Amniotic epithelial cell (primary cell): Measurements from ENCODE around the gene ABCD1.
"Not testable (repeated sequence)": the region's sequence is repeated elsewhere in the genome, so short reads cannot be mapped to it uniquely, and the experiment has no call there.

Experiments
- DNase-seq: peaks from one replicate; pipeline ENCODE4 v3.0.0-alpha.2; 2010; ENCODE audit warnings: low read depth

The ABCD1 gene

DNA sequence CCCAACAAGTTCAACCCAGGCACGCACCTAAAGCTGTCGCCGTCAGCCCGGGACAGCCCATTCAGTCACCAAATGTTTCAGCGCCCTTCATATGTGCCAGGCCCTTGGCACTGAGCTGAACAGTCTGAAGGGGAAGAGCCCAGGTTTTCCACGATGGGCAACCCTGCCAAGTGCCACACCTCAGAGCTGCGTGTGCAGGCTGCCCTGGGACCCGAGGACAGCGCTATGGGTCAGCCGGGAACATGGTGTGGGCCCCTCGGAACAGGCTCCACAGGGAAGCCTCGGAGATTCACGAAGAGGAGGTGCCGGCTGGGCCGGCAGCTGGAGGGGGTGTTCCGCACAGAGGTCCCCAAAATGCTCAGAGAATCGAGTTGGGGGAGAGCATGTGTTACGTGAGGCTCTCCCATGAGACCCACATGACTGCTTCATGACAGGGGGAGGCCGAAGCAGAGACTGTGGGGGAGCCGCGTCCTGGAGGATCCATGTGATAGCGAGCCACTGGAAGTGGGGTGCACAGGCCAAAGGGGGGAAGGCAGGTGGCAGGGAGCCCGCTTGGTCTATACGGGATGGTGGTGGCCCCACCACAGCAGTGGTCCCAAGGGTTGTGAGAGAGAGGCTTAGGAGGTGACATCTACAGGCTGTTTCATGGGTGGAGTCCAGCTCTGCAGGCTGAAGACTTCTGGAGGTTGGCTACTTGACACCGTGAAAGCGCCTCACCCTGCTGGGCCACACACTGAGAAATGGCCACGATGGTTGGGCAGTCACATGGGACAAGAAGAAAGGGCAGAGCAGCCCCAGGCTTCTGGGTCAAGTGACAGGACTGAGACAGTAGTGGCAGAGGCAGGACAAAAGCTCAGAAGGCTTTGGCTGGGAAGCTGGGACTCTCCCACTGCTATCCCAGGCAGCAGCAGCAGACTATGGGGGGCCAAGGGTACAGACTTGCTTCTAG is 14.7 kb upstream of the ABCD1 start:
- DNase-seq: no peak

DNA sequence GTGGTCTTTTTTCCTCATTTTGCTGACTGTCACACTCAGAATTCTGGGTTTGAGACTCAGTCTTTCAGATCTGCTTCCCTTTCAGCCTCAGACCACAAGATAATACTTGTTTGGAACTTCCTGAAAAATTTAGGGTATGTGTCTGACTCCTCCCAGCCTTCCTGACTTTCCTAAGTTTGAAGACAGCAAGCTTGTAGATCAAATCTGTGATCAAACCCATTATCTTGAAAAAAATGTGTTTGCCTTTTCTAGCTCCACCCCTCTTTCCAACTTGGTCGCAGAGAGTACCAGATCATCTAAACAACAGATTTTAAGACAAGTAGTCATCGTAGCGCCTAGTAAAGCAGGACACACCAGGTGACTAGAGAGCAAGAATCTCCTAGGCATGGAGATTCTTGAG is 10.4 kb upstream of the ABCD1 start:
- DNase-seq: no peak

DNA sequence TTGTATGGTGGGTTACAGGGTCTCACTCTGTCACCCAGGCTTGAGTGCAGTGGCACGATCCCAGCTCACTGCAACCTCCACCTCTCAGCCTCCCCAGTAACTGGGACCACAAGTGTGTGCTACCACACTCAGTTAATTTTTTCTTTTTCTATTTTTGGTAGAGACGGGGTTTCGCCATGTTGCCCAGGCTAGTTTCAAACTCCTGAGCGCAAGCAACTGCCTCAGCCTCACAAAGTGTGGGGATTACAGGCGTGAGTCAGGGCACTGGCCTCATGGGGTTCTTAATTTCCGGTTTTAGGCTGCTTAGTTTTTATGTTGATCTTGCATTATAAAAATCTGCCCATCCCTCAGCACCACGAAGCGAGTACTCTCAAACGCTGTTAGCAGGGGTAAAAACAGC is 7.2 kb upstream of the ABCD1 start:
- no peak for DNase-seq

DNA sequence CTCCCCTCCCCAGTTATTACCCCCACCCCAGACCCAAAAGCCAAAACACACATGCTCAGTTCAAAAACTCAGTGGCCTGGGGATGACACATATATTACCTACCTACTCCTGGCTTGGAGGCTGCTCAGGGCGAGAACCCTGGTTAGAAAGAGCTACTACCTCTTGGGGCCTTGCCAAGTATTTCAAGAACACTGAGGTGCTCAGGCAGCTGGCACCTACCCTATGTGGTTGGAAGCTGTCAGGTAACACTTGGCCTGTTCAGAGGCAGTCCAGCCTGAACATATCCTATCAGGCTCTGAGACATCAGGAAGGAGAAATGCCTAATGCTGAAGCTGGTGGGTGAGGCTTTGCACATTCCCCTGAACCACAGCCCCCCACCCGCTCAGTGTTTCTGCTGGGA is 5.4 kb upstream of the ABCD1 start:
- DNase-seq: no peak

DNA sequence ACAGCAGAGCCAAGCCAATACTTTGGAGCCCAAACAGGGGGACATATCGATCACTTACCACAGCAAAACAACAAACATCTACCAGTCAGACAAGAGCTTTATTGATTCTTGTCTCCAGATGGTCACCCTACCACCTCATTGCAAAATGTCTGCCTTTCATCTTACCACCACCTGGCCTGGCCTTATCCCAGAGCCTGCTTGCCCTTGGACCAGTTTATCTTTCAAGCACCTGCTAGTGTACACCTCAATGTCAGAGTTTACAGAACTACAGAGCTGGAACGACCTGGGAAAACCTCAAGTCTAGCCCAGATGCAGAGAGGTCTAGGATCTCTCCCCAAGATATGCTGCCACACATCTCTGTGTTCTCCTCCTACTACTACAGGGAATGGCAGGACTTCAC is 5.0 kb upstream of the ABCD1 start:
- DNase-seq: no peak

DNA sequence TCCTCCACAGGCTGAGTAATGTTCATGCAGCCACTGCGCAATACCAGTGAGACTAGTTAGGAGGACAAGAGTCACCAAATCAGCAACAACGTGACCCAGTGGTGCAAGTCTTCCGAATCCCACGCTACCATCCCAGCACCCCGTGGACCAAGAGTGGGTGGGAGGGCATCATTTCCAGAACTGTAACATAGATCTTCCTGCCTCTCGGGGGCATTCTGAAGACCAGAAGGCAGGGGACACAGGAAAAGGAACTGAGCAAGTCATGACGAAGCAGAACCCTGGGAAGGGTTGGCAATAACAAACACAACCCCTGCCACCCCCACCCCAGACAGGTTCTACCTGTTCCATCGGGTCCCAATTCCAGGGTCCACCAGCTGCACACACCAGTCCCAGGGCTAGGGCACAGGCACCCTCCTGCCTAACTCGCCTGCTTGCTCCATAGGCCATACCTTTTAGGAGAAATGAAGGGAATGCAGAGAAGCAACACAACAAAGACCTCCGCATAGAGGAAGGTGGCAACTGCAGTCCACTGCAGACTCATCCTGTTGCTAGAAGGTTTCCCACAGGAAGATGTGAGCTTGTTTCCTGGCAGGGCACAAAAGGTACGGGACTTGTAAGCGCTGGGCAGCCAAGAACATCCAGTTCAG is 1.8 kb upstream of the ABCD1 start:
- DNase-seq: no peak

DNA sequence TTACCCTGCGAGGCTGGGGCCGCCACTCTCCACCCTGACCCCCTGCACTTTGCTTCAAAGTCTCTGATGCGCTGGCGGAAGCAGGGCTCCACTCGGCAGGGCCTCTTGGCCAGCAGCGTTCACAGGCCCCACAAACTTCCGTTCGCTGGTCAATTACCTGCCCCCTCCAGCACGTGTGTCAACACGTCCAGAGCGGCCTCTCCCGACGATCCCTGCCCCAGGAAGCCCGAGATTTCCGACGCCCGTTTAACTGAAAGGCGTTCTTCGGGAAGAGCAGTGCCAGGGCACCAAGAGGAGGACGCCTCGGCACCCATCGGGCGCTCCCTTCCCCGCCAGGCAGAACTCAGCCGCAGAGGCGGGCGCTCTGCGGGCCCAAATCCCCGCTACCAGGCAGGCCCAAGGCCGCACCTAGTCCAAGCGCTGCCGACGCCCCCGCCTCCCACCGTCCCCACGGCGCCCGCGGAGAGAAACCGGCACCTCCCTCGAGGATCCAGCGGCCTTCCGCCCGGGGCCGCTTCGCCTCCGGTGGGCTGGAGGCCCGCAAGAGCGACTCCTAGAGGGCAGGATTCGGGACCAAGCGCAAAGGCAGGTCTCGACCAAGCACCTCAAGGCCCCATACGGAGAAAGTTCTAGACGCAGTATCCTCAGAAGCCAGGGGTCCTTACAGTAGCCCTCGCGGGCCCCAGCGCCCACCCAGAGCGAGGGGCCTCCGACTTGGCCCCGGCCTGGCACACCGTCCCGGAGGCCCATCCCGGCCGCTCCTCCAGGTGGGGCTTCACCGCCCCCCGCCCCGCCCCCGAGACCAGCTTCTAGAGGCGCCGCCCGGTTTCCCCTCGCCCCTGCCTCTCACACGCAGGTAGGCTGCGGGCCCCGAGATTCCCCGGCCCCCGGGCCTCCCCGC is 1.1 kb upstream of the ABCD1 start:
- peak; percentile 37 for DNase-seq

DNA sequence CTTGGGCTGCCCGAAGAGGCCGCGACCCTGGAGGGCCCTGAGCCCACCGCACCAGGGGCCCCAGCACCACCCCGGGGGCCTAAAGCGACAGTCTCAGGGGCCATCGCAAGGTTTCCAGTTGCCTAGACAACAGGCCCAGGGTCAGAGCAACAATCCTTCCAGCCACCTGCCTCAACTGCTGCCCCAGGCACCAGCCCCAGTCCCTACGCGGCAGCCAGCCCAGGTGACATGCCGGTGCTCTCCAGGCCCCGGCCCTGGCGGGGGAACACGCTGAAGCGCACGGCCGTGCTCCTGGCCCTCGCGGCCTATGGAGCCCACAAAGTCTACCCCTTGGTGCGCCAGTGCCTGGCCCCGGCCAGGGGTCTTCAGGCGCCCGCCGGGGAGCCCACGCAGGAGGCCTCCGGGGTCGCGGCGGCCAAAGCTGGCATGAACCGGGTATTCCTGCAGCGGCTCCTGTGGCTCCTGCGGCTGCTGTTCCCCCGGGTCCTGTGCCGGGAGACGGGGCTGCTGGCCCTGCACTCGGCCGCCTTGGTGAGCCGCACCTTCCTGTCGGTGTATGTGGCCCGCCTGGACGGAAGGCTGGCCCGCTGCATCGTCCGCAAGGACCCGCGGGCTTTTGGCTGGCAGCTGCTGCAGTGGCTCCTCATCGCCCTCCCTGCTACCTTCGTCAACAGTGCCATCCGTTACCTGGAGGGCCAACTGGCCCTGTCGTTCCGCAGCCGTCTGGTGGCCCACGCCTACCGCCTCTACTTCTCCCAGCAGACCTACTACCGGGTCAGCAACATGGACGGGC is 579 bp downstream of the ABCD1 start:
- no peak for DNase-seq

DNA sequence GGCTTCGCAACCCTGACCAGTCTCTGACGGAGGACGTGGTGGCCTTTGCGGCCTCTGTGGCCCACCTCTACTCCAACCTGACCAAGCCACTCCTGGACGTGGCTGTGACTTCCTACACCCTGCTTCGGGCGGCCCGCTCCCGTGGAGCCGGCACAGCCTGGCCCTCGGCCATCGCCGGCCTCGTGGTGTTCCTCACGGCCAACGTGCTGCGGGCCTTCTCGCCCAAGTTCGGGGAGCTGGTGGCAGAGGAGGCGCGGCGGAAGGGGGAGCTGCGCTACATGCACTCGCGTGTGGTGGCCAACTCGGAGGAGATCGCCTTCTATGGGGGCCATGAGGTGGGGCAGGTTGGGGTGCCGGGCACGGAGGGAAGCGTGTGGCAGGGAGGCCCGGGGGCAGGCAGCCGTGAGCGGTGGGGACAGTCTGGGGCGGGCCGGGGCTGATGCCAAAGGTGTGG is 1.2 kb downstream of the ABCD1 start:
- no peak for DNase-seq

DNA sequence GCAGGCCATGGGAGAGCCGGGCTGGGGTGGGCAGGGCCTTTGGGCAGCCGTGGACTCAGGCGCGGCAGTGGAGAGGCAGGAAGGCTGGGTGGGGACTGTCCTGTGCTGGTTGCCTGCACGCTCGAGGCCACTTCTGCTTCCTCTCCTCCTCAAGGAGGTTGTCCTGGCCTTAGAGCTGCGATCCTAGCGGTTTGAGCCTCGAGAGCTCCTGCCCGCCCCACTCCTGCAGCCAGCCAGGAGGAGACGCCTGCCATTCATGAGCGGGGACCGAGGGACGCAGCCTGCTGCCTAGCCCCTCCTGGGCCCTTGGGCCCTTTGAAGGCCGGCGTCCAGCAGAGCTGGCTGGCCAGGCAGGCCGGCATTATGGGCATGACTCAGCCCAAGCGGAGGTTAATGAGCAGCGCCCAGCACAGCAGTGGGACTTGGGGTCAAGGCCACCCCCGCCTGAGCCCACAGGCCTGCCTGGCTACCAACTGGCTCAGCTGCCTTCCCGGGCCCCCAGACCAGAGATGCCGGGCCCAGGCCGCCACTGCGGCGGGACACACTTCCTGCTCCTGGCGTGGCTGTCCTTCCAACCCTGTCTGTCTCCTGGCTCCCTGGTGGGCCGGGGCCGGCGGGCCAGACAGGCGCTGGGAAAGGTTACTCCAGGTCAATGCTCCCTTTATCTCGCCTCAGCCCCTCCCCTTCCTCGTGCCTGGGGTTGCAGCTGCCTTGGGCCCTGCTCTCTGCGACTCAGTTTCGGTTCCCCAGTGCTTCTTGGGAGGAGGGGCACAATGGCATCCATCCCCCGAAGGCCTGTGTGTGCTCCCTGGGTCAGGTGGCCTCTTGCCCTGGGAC is 1.8 kb downstream of the ABCD1 start:
- peak; percentile 54 for DNase-seq

DNA sequence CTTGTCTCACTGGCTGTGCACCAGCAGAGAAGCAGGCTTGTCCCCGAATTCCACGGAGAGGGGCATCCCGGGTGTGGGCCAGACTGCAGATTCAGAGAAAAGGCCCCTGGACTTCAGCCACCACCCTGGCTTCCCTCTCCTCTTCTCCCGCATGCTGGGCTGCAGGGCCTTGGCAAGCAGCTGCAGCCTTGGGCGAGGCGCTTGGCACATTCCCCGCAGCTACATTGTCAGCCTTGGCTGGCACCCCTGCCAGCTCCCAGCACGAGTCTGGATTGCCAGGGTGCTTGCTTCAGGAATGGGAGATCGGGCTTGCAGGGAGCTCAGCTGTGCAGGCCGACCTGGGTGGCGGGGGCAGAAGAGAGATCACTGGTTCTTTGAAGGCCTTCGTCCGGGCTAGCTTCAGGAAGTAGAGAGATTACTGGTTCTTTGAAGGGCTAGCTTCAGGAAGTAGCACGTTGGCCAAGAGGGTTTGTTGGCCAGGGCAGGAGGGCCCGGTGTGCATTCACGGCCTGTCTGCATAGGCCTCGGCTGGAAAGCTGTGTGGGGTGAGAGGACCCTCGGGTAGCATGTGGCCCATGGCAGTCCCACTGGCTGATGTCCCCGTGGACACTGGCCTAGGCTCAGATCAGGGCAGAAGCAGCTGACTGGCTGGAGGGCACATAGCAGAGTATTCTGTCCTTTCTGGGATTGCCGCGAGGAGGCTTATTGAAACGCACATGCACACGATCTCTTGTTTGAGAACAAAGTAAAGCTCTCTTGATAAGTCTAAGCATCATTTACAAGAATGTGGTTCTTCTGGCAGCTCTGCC is 2.7 kb downstream of the ABCD1 start:
- peak; percentile 27 for DNase-seq

DNA sequence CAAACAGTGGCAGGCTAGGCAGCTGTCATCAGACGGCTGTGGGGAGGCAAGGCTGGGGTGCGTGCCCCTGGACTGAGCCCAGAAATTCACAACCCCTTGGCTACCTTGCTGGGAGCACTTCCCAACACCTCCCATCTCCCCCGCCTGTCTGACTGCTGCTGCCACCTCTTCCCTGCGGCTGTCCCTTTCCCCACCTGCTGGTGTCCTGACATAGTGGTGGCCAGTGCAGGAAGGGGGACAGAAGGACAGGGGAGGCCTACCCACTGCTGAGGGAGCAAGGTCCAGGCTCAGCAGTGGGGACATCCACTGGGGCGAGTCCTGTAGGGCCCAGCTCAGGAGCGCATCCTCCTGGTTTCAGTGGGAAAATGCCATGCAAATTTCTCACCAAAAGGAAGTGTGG is 3.4 kb downstream of the ABCD1 start:
- no peak for DNase-seq

DNA sequence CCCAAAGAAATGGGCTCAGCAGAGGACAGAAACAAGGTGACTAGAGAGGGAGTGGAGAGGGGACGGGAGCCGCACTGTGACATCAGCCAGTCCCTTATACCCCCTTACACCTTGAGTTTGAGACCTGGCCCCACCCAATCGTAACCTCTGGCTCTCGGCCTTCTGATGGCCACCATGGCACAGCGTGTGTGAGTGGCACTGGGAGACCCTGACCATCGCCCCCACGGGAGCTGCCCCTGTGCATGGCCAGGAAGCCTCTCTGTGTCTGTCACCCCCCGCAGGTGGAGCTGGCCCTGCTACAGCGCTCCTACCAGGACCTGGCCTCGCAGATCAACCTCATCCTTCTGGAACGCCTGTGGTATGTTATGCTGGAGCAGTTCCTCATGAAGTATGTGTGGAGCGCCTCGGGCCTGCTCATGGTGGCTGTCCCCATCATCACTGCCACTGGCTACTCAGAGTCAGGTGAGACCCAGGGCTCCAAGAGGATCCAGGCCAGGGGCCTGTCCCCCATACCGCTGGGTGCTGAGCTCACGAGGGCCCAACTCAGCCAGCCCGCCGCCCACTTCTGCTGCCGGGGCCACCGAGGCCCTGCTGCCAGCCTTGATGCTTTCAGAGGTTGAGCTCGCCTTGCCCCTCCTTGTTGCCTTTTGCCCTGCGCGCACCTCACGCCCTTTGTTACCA is 4.4 kb downstream of the ABCD1 start:
- no peak for DNase-seq

DNA sequence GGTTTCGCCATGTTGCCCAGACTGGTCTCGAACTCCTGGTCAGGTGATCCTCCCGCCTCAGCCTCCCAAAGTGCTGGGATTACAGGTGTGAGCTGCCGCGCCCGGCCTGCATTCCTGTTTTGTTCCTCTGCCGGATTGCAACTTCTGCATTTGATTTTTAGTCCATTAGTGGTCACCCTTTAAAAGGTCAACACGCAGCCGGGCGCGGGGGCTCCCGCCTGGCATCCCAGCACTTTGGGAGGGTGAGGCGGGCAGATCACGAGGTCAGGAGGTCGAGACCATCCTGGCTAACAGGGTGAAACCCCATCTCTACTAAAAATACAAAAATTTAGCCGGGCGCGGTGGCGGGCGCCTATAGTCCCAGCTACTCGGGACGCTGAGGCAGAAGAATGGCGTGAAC is 5.5 kb downstream of the ABCD1 start:
- not testable (repeated sequence) for DNase-seq

DNA sequence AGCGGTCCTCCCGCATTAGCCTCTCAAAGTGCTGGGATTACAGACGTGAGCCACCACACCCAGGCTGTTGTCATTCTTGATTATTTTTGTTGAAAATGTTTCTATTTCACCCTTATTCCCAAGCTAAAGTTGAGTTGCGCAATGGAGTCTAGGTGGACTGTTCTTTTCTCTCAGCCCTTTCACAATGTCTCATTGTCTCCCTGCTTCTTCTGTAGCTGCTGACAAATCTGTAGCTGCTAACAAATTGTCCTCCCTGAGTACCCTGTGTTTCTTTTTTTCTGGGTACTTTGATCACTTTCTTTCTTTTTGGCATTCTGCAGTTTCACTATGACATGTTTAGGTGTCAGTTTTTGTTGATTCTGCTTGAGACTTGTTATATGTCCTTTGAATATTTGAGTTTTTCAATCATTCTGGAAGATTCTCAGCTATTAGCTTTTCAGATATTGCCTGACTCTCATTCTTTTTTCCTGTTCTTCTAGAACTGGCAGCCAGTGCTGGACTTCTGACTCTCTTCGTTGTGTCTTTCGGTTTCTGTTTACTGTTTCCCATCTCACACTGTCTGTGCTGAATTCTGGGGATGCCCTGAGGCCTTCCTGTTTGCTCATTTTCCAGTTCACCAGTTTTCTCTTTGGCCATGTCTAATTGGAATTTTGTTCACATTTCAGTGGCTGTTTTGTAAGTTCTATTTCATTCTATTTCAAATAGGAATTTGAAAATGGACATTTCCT is 6.6 kb downstream of the ABCD1 start:
- peak; percentile 67 for DNase-seq

DNA sequence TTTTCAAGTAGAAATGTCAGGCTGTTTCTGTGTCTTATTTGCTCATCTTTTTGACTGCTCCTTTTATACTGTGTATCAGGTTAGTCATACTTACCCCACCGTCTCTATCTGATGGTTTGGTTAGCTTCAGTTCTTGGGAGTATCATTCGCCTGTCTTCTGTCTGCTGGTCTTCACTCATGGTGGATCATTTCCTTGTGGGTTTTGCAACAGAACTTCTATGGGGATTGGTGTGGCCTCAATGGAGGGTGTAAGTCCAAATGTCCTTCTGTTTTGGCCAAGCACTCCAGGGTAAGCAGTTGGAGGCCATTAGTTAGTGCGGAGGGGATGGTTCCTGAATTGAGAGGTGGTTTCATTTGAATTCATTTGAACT is 7.2 kb downstream of the ABCD1 start:
- no peak for DNase-seq

DNA sequence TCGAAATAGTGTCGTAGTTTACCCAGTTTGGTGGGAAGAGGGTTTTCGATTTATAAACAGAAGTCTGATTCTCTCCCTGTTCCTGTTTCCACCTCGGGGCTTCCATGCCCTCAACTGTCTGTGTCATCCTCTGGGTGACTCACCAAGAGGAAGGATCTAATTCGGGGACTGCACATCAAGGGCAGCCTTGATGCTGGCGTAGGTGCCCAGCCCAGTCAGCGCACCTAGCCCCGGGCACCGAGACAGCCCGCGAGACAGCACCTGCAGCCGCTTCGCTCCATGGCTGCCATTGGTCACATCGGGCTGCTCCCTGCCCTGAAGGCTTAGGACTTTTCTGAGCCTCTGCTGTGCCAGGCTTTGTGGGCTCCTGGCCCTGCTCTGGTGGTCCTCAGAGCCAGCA is 7.7 kb downstream of the ABCD1 start:
- DNase-seq: no peak

DNA sequence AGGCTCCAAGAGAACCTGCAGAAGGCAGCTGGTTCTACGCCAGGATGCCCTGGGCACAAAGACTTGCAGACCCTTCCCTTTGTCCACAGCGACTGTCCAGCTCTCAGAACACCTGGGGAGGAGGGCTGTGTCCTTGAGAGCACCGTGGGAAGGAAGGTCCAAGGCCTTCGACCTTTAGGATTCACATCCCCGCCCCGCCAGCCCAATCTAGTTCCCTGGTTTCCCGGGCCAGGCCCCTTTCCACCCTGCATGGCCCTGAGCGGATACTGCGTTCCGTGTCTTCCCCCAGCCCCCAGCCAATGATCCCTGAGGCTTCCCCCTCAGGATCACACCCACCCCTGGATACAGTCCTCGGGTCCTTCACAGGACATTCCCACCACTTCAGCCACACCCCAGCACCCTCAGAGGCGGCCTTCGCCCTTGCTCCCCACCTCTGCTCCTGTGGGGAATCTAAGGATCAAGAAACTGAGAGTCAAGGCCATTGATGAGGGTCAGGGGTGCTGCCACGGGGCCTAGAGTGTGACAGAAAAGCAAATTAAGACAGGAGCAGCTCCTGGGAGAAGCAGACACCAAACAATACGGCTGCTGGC is 9.1 kb downstream of the ABCD1 start:
- DNase-seq: no peak
